ENCODE results near the gene PLCD1.

PLCD1 gene

DNA sequence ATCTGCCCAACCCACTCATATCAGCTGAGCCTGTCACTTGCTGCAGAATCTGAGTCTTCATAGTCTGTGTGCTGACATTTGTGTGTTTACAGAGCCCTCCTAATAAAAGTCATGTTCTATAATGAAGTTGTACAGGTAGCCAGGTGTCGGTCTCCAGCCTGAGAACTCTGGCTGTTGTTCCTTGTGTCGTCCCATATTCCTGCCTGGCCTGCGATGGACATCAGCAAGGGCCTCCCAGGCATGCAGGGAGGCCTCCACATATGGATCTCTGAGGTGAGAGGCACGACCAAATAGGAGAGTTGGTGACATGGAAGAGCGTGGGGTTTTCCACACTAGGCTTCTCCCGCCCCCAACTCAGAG lies 36.0 kb downstream of the PLCD1 start:
- TF ChIP-seq, protein P1, sequence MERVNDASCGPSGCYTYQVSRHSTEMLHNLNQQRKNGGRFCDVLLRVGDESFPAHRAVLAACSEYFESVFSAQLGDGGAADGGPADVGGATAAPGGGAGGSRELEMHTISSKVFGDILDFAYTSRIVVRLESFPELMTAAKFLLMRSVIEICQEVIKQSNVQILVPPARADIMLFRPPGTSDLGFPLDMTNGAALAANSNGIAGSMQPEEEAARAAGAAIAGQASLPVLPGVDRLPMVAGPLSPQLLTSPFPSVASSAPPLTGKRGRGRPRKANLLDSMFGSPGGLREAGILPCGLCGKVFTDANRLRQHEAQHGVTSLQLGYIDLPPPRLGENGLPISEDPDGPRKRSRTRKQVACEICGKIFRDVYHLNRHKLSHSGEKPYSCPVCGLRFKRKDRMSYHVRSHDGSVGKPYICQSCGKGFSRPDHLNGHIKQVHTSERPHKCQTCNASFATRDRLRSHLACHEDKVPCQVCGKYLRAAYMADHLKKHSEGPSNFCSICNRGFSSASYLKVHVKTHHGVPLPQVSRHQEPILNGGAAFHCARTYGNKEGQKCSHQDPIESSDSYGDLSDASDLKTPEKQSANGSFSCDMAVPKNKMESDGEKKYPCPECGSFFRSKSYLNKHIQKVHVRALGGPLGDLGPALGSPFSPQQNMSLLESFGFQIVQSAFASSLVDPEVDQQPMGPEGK (CRISPR knock-in tag; IDR thresholded peaks at IDR 0.05; ENCODE audit: borderline replicate concordance) = no peak
- no peak for TF ChIP-seq GLIS3 (CRISPR knock-in tag; IDR thresholded peaks at IDR 0.05)
- TF ChIP-seq, protein P2, sequence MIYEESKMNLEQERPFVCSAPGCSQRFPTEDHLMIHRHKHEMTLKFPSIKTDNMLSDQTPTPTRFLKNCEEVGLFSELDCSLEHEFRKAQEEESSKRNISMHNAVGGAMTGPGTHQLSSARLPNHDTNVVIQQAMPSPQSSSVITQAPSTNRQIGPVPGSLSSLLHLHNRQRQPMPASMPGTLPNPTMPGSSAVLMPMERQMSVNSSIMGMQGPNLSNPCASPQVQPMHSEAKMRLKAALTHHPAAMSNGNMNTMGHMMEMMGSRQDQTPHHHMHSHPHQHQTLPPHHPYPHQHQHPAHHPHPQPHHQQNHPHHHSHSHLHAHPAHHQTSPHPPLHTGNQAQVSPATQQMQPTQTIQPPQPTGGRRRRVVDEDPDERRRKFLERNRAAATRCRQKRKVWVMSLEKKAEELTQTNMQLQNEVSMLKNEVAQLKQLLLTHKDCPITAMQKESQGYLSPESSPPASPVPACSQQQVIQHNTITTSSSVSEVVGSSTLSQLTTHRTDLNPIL (CRISPR knock-in tag; IDR thresholded peaks at IDR 0.05; ENCODE audit: low read depth) = no peak
- TF ChIP-seq ZC3H10 (CRISPR knock-in tag; IDR thresholded peaks at IDR 0.05) = no peak
- TF ChIP-seq ESRRG (CRISPR knock-in tag; IDR thresholded peaks at IDR 0.05) = no peak
- TF ChIP-seq ZNF8 (CRISPR knock-in tag; IDR thresholded peaks at IDR 0.05) = no peak
- no peak for TF ChIP-seq PPARA (CRISPR knock-in tag; IDR thresholded peaks at IDR 0.05; ENCODE audit: borderline replicate concordance)
- no peak for TF ChIP-seq TCF4 (CRISPR knock-in tag; IDR thresholded peaks at IDR 0.05; ENCODE audit: borderline replicate concordance)
- TF ChIP-seq BACH2 (CRISPR knock-in tag; IDR thresholded peaks at IDR 0.05; ENCODE audit: borderline replicate concordance) = no peak
- no peak for TF ChIP-seq ARNTL (CRISPR knock-in tag; IDR thresholded peaks at IDR 0.05; ENCODE audit: borderline replicate concordance, low read depth)
- TF ChIP-seq, protein P3, sequence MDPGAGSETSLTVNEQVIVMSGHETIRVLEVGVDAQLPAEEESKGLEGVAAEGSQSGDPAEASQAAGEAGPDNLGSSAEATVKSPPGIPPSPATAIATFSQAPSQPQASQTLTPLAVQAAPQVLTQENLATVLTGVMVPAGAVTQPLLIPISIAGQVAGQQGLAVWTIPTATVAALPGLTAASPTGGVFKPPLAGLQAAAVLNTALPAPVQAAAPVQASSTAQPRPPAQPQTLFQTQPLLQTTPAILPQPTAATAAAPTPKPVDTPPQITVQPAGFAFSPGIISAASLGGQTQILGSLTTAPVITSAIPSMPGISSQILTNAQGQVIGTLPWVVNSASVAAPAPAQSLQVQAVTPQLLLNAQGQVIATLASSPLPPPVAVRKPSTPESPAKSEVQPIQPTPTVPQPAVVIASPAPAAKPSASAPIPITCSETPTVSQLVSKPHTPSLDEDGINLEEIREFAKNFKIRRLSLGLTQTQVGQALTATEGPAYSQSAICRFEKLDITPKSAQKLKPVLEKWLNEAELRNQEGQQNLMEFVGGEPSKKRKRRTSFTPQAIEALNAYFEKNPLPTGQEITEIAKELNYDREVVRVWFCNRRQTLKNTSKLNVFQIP (CRISPR knock-in tag; IDR thresholded peaks at IDR 0.05; ENCODE audit: borderline replicate concordance, low read depth) = no peak
- TF ChIP-seq SNAI2 (CRISPR knock-in tag; IDR thresholded peaks at IDR 0.05) = no peak
- TF ChIP-seq ISL1 (CRISPR knock-in tag; IDR thresholded peaks at IDR 0.05) = no peak
- TF ChIP-seq CSDC2 (CRISPR knock-in tag; IDR thresholded peaks at IDR 0.05) = no peak
- TF ChIP-seq, protein P4, sequence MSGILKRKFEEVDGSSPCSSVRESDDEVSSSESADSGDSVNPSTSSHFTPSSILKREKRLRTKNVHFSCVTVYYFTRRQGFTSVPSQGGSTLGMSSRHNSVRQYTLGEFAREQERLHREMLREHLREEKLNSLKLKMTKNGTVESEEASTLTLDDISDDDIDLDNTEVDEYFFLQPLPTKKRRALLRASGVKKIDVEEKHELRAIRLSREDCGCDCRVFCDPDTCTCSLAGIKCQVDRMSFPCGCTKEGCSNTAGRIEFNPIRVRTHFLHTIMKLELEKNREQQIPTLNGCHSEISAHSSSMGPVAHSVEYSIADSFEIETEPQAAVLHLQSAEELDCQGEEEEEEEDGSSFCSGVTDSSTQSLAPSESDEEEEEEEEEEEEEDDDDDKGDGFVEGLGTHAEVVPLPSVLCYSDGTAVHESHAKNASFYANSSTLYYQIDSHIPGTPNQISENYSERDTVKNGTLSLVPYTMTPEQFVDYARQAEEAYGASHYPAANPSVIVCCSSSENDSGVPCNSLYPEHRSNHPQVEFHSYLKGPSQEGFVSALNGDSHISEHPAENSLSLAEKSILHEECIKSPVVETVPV (CRISPR knock-in tag; IDR thresholded peaks at IDR 0.05) = no peak
- no peak for TF ChIP-seq TOX (CRISPR knock-in tag; IDR thresholded peaks at IDR 0.05; ENCODE audit: borderline replicate concordance)
- TF ChIP-seq ZFP3 (CRISPR knock-in tag; IDR thresholded peaks at IDR 0.05) = no peak
- no peak for TF ChIP-seq ZNF565 (CRISPR knock-in tag; conservative IDR thresholded peaks at IDR 0.05; ENCODE audit: low read depth)
- no peak for TF ChIP-seq ZFP30 (CRISPR knock-in tag; IDR thresholded peaks at IDR 0.05)
- no peak for TF ChIP-seq ZNF70 (CRISPR knock-in tag; IDR thresholded peaks at IDR 0.05)
- ATAC-seq = no peak

DNA sequence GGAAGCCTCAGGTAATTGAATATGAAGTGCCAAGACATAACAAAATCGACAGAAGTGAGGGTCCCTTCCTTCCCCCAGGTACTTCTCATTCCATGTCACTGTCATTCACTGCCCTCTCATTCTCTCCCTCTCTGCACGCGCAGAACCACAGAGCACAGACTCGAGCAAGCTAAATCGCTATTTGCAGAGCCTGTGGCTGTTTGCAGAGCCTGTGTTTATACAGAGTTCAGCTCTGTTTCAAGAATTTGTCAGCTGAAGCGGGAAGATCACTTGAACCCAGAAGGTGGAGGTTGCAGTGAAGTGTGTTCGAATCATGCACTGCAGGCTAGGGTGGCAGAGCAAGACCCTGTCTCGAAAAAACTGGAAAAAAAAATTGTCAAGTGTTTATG lies 36.4 kb downstream of the PLCD1 start:
- ATAC-seq = no peak
- TF ChIP-seq ARNTL (CRISPR knock-in tag; IDR thresholded peaks at IDR 0.05; ENCODE audit: borderline replicate concordance, low read depth) (no peak), ZNF565 (CRISPR knock-in tag; conservative IDR thresholded peaks at IDR 0.05; ENCODE audit: low read depth) (no peak), SNAI2 (CRISPR knock-in tag; IDR thresholded peaks at IDR 0.05) (no peak), ZFP30 (CRISPR knock-in tag; IDR thresholded peaks at IDR 0.05) (no peak), BACH2 (CRISPR knock-in tag; IDR thresholded peaks at IDR 0.05; ENCODE audit: borderline replicate concordance) (no peak), TCF4 (CRISPR knock-in tag; IDR thresholded peaks at IDR 0.05; ENCODE audit: borderline replicate concordance) (no peak), ZNF8 (CRISPR knock-in tag; IDR thresholded peaks at IDR 0.05) (no peak), CSDC2 (CRISPR knock-in tag; IDR thresholded peaks at IDR 0.05) (no peak), ZNF70 (CRISPR knock-in tag; IDR thresholded peaks at IDR 0.05) (no peak), ISL1 (CRISPR knock-in tag; IDR thresholded peaks at IDR 0.05) (no peak), ZC3H10 (CRISPR knock-in tag; IDR thresholded peaks at IDR 0.05) (no peak), PPARA (CRISPR knock-in tag; IDR thresholded peaks at IDR 0.05; ENCODE audit: borderline replicate concordance) (no peak), RARB (CRISPR knock-in tag; IDR thresholded peaks at IDR 0.05) (no peak), TOX (CRISPR knock-in tag; IDR thresholded peaks at IDR 0.05; ENCODE audit: borderline replicate concordance) (no peak)
- TF ChIP-seq, protein P1 (CRISPR knock-in tag; IDR thresholded peaks at IDR 0.05; ENCODE audit: borderline replicate concordance) = no peak
- TF ChIP-seq, protein P2 (CRISPR knock-in tag; IDR thresholded peaks at IDR 0.05; ENCODE audit: low read depth) = no peak
- TF ChIP-seq, protein P5, sequence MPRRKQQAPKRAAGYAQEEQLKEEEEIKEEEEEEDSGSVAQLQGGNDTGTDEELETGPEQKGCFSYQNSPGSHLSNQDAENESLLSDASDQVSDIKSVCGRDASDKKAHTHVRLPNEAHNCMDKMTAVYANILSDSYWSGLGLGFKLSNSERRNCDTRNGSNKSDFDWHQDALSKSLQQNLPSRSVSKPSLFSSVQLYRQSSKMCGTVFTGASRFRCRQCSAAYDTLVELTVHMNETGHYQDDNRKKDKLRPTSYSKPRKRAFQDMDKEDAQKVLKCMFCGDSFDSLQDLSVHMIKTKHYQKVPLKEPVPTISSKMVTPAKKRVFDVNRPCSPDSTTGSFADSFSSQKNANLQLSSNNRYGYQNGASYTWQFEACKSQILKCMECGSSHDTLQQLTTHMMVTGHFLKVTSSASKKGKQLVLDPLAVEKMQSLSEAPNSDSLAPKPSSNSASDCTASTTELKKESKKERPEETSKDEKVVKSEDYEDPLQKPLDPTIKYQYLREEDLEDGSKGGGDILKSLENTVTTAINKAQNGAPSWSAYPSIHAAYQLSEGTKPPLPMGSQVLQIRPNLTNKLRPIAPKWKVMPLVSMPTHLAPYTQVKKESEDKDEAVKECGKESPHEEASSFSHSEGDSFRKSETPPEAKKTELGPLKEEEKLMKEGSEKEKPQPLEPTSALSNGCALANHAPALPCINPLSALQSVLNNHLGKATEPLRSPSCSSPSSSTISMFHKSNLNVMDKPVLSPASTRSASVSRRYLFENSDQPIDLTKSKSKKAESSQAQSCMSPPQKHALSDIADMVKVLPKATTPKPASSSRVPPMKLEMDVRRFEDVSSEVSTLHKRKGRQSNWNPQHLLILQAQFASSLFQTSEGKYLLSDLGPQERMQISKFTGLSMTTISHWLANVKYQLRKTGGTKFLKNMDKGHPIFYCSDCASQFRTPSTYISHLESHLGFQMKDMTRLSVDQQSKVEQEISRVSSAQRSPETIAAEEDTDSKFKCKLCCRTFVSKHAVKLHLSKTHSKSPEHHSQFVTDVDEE (CRISPR knock-in tag; IDR thresholded peaks at IDR 0.05) = no peak
- TF ChIP-seq, protein P4 (CRISPR knock-in tag; IDR thresholded peaks at IDR 0.05) = no peak

Data from SK-N-SH treated with all-trans-retinoic acid at 6 μM for 48 hours (cell line).